HepG2 (cell line): ENCODE measurements around the gene LRP10. TPM values are rescaled to one million over a fixed set of nuclear protein-coding genes. Genes with fewer than 3 reads are reported as not detected.

Experiments
- BORCS8-MEF2B ChIP-seq: sonication (generic); formaldehyde crosslinking; IDR thresholded peaks from 2 replicates; pipeline ENCODE4 v1.8.0; 2022; ENCODE audit warnings: mild to moderate bottlenecking, missing genetic modification reagents
- DR1 ChIP-seq: sonication (generic); formaldehyde crosslinking; IDR thresholded peaks from 2 replicates; pipeline ENCODE4 v1.8.0; 2021; ENCODE audit warnings: mild to moderate bottlenecking, missing genetic modification reagents, inconsistent platforms
- FOSL1 ChIP-seq: sonication (generic); formaldehyde crosslinking; IDR thresholded peaks from 2 replicates; pipeline ENCODE4 v1.9.0; 2021; ENCODE audit warnings: missing genetic modification reagents, borderline replicate concordance
- IRX3 ChIP-seq: sonication (generic); formaldehyde crosslinking; IDR thresholded peaks from 2 replicates; pipeline ENCODE4 v1.8.1; 2023; ENCODE audit warnings: mild to moderate bottlenecking, low read depth, missing genetic modification reagents, borderline replicate concordance
- REPIN1 ChIP-seq: sonication (generic); formaldehyde crosslinking; IDR thresholded peaks from 2 replicates; pipeline ENCODE4 v1.8.0; 2022; ENCODE audit warnings: missing genetic modification reagents, low read depth, mild to moderate bottlenecking, borderline replicate concordance
- SMARCE1 ChIP-seq: fragments of 450-650 bp; IDR thresholded peaks from 2 replicates; pipeline ENCODE4 v1.6.1; 2017; ENCODE audit warnings: borderline replicate concordance
- SSRP1 ChIP-seq: IDR thresholded peaks from 2 replicates; pipeline ENCODE4 v1.6.1; 2016; ENCODE audit warnings: control low read depth
- ZNF225 ChIP-seq: sonication (generic); formaldehyde crosslinking; IDR thresholded peaks from 2 replicates; pipeline ENCODE4 v1.4.0; 2020; ENCODE audit warnings: mild to moderate bottlenecking, missing genetic modification reagents
- ZNF263 ChIP-seq: sonication (generic); formaldehyde crosslinking; IDR thresholded peaks from 2 replicates; pipeline ENCODE4 v1.4.0; 2020; ENCODE audit warnings: missing genetic modification reagents
- ZNF547 ChIP-seq: sonication (generic); formaldehyde crosslinking; IDR thresholded peaks from 2 replicates; pipeline ENCODE4 v1.5.1; 2020; ENCODE audit warnings: mild to moderate bottlenecking, missing genetic modification reagents
- ZNF552 ChIP-seq: sonication (generic); formaldehyde crosslinking; IDR thresholded peaks from 2 replicates; pipeline ENCODE4 v1.9.0; 2022; ENCODE audit warnings: missing genetic modification reagents, mild to moderate bottlenecking, borderline replicate concordance
- ZNF839 ChIP-seq: sonication (generic); formaldehyde crosslinking; IDR thresholded peaks from 2 replicates; pipeline ENCODE4 v1.4.0; 2020; ENCODE audit warnings: missing genetic modification reagents, mild to moderate bottlenecking, borderline replicate concordance
- polyA plus RNA-seq, 8 experiments: library from polyadenylated mRNA; depleted of rRNA in 3 of 8; stranded (reverse) in 7 of 8; unstranded in 1 of 8; fragments of >200 nt; fragmentation: Illumina TruSeq in 4 of 8; extraction: Trizol in 4 of 8; gene quantifications; 2 replicates each; pipeline versions ENCODE4 v1.2.1 to v1.2.3, GENCODE V29; 2011 to 2016; ENCODE audit warnings: low read depth in 4 of 8, missing spikeins in 1 of 8, mixed read lengths in 1 of 8; ENCODE audit not compliant: insufficient read depth in 1 of 8
- total RNA-seq, 5 experiments: library from RNA; depleted of rRNA; stranded (reverse); fragments of >200 nt; fragmentation: Illumina TruSeq; extraction: Trizol; gene quantifications; 2 replicates each; pipeline ENCODE4 v1.2.3, GENCODE V29; 2016; ENCODE audit warnings: low read depth in 1 of 5
- TF ChIP-seq, protein P1 (sequence below): sonication (generic); formaldehyde crosslinking; IDR thresholded peaks from 2 replicates; pipeline ENCODE4 v1.4.0; 2020; ENCODE audit warnings: mild to moderate bottlenecking, missing genetic modification reagents
- TF ChIP-seq, protein P2 (sequence below): sonication (generic); formaldehyde crosslinking; IDR thresholded peaks from 2 replicates; pipeline ENCODE4 v1.5.1; 2020; ENCODE audit warnings: mild to moderate bottlenecking, missing genetic modification reagents, moderate library complexity
- TF ChIP-seq, protein P3 (sequence below): sonication (generic); formaldehyde crosslinking; IDR thresholded peaks from 2 replicates; pipeline ENCODE4 v1.5.0; 2020; ENCODE audit warnings: mild to moderate bottlenecking, missing genetic modification reagents, borderline replicate concordance

The LRP10 gene
- total and polyA plus RNA-seq, 2 of the 13 experiments (the other 11 are each of a cell fraction or from before 2014, with no cell fraction given): 16.9 to 45.2 TPM

DNA sequence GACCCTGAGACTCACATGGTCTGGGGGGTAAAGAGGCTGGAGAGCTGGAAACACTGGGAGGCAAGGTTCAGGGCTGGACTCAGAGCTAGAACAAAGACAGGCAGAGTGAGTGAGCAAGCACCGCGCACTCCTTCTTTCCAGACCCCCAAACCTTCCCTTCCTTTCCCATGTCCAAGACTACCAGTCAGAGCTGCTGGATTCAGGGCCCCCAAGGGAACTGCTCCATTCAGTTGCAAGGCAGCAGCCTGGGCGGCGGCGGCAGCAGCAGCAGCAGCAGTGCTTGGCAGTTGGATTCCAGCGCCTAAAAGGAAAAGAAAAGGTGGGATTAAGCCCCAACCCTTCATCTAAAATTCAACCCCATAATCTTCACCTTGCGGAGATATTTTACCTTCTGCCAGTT, 30.3 kb downstream of the LRP10 start (continued):
- TF ChIP-seq ZNF547 (CRISPR knock-in tag) (no peak), ZNF839 (no peak), FOSL1 (CRISPR knock-in tag) (0 out of 2 replicates have a peak, but pooled peaks have one; percentile 9), ZNF552 (CRISPR knock-in tag) (0 out of 2 replicates have a peak, but pooled peaks have one; percentile 53), DR1 (no peak), SMARCE1 (no peak), SSRP1 (CRISPR knock-in tag) (no peak), ZNF263 (CRISPR knock-in tag) (0 out of 2 replicates have a peak, but pooled peaks have one; percentile 17), ZNF225 (CRISPR knock-in tag) (peak; percentile 60; the same call in 1 of the 2 replicates), BORCS8-MEF2B (CRISPR knock-in tag) (no peak; the same call in 1 of the 2 replicates), IRX3 (CRISPR knock-in tag) (peak; percentile 62; the same call in 1 of the 2 replicates), REPIN1 (CRISPR knock-in tag) (0 out of 2 replicates have a peak, but pooled peaks have one; percentile 18)
- TF ChIP-seq, protein P1, sequence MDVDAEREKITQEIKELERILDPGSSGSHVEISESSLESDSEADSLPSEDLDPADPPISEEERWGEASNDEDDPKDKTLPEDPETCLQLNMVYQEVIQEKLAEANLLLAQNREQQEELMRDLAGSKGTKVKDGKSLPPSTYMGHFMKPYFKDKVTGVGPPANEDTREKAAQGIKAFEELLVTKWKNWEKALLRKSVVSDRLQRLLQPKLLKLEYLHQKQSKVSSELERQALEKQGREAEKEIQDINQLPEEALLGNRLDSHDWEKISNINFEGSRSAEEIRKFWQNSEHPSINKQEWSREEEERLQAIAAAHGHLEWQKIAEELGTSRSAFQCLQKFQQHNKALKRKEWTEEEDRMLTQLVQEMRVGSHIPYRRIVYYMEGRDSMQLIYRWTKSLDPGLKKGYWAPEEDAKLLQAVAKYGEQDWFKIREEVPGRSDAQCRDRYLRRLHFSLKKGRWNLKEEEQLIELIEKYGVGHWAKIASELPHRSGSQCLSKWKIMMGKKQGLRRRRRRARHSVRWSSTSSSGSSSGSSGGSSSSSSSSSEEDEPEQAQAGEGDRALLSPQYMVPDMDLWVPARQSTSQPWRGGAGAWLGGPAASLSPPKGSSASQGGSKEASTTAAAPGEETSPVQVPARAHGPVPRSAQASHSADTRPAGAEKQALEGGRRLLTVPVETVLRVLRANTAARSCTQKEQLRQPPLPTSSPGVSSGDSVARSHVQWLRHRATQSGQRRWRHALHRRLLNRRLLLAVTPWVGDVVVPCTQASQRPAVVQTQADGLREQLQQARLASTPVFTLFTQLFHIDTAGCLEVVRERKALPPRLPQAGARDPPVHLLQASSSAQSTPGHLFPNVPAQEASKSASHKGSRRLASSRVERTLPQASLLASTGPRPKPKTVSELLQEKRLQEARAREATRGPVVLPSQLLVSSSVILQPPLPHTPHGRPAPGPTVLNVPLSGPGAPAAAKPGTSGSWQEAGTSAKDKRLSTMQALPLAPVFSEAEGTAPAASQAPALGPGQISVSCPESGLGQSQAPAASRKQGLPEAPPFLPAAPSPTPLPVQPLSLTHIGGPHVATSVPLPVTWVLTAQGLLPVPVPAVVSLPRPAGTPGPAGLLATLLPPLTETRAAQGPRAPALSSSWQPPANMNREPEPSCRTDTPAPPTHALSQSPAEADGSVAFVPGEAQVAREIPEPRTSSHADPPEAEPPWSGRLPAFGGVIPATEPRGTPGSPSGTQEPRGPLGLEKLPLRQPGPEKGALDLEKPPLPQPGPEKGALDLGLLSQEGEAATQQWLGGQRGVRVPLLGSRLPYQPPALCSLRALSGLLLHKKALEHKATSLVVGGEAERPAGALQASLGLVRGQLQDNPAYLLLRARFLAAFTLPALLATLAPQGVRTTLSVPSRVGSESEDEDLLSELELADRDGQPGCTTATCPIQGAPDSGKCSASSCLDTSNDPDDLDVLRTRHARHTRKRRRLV (CRISPR knock-in tag): no peak
- TF ChIP-seq, protein P2, sequence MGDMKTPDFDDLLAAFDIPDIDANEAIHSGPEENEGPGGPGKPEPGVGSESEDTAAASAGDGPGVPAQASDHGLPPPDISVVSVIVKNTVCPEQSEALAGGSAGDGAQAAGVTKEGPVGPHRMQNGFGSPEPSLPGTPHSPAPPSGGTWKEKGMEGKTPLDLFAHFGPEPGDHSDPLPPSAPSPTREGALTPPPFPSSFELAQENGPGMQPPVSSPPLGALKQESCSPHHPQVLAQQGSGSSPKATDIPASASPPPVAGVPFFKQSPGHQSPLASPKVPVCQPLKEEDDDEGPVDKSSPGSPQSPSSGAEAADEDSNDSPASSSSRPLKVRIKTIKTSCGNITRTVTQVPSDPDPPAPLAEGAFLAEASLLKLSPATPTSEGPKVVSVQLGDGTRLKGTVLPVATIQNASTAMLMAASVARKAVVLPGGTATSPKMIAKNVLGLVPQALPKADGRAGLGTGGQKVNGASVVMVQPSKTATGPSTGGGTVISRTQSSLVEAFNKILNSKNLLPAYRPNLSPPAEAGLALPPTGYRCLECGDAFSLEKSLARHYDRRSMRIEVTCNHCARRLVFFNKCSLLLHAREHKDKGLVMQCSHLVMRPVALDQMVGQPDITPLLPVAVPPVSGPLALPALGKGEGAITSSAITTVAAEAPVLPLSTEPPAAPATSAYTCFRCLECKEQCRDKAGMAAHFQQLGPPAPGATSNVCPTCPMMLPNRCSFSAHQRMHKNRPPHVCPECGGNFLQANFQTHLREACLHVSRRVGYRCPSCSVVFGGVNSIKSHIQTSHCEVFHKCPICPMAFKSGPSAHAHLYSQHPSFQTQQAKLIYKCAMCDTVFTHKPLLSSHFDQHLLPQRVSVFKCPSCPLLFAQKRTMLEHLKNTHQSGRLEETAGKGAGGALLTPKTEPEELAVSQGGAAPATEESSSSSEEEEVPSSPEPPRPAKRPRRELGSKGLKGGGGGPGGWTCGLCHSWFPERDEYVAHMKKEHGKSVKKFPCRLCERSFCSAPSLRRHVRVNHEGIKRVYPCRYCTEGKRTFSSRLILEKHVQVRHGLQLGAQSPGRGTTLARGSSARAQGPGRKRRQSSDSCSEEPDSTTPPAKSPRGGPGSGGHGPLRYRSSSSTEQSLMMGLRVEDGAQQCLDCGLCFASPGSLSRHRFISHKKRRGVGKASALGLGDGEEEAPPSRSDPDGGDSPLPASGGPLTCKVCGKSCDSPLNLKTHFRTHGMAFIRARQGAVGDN: peak; percentile 34; the same call in 1 of the 2 replicates
- TF ChIP-seq, protein P3, sequence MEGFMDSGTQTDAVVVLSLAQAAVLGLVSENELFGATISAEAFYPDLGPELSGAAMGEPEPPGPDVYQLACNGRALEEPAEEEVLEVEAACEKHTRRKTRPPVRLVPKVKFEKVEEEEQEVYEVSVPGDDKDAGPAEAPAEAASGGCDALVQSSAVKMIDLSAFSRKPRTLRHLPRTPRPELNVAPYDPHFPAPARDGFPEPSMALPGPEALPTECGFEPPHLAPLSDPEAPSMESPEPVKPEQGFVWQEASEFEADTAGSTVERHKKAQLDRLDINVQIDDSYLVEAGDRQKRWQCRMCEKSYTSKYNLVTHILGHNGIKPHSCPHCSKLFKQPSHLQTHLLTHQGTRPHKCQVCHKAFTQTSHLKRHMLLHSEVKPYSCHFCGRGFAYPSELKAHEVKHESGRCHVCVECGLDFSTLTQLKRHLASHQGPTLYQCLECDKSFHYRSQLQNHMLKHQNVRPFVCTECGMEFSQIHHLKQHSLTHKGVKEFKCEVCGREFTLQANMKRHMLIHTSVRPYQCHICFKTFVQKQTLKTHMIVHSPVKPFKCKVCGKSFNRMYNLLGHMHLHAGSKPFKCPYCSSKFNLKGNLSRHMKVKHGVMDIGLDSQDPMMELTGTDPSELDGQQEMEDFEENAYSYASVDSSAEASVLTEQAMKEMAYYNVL: peak; percentile 8; the same call in 1 of the 2 replicates
